Dermis microvascular lymphatic vessel endothelial cell (primary cell): Measurements from ENCODE around the gene C22orf23. TPM values are rescaled to one million over a fixed set of nuclear protein-coding genes. Genes with fewer than 3 reads are reported as not detected.
A peak's percentile ranks its signal among the peaks of the same experiment; 100 is the strongest.
"Not testable (repeated sequence)": the region's sequence is repeated elsewhere in the genome, so short reads cannot be mapped to it uniquely, and the experiment has no call there.

Experiments used
- DNase-seq, 2 donors: peaks; one replicate each; pipeline versions ENCODE4 v3.0.0 to v3.0.0-alpha.2; 2010; ENCODE audit warnings: low read depth in 2 of 2
- total RNA-seq: library from RNA; depleted of rRNA; stranded (reverse); fragments of >200 nt; gene quantifications from 2 replicates; pipeline ENCODE4 v1.2.1, GENCODE V29; 2014

The C22orf23 gene
- total RNA-seq, 1 donor from 2014 or later: under 0.01 TPM

DNA sequence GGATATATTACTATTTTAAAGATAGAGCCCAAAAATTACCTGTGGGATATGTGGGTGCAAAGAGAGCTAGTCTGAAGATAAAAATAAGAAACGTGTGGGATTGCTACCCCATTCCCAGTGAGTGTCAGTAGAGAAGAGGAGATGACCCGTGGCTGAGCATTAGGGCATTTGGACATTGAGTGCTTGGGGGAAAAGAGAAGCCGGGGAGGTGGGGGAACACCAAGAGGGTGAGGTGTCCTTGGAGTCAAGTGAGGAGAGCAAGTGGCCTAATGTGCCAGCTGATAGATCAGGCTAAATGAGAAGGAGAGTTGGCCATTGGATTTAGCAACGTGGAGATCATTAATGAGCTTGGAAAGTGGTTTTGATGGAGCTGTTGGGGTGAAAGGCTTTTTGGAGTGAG, 1.3 kb upstream of the C22orf23 start:
- no peak for DNase-seq

GRCh38 chr22:37953062-37953436, 352 bp downstream of the C22orf23 start:
- DNase-seq: no peak

- DNase-seq: not testable (repeated sequence)
Measured at GRCh38 chr22:37952629-37953028, 772 bp downstream of the C22orf23 start.

- no peak for DNase-seq
Measured at GRCh38 chr22:37951305-37951704, 2.1 kb downstream of the C22orf23 start.

DNA sequence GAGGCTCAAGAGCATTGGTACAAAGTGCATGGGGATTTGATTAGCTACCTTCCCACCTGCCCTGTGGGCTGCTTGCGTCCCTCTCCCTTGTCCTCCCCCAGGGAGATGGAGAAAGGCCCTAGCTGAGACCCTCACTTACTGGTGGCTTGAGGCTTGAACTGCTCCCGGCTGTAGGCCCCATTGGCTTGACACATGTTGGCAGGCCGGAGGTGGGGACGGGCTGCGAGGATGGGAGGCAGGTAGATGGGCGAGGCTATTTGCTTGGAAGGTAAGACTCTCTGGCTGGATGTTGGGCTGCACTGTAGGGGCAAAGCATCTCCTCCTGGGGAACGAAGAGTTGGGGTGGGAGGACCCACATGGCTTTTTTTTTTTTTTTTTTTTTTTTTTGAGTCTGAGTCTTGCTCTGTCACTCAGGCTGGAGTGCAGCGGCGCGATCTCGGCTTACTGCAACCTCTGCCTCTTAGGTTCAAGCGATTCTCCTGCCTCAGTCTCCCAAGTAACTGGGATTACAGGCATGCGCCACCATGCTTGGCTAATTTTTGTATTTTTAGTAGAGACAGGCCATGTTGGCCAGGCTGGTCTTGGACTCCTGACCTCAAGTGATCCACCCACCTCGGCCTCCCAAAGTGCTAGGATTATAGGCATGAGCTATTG, 6.1 kb downstream of the C22orf23 start:
- DNase-seq: not testable (repeated sequence)

DNA sequence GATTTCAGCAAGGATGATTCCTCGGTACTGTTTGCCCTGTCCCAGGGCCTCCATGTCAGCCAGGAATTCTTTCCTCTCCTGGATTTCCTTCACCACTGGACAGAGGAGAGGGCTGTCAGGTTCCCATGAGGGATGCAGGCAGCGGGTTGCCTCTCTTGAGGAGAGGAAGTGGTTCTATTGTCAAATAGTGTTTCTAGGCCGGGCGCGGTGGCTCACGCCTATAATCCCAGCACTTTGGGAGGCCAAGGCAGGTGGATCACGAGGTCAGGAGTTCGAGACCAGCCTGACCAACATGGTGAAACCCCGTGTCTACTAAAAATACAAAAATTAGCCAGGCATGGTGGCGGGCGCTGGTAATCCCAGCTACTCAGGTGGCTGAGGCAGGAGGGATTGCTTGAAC, 9.0 kb downstream of the C22orf23 start:
- not testable (repeated sequence) for DNase-seq

DNA sequence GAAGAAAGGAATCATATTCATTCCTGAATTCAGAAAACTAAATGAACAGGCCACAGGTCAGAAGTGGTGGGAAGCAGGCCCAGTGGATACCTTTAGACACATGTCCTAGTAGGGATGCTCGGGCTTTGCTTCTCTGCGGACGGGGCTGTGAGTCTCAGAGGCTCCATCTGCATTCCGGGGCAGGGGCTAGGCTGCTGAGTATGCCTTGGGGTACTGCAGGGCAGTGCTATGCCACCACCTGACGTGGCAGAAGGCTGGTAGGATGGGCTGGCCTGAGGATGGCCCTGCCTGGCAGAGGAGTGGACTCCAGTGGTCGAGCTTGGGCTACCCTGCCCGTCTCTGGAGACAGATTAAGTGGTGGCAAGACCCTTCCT, 9.6 kb downstream of the C22orf23 start:
- DNase-seq: no peak

GRCh38 chr22:37943136-37943824, 10.1 kb downstream of the C22orf23 start:
- DNase-seq: no peak

GRCh38 chr22:37942133-37942532, 11.3 kb downstream of the C22orf23 start:
- no peak for DNase-seq

- peak in 1 of 2 donors; percentile 35 for DNase-seq
Measured at GRCh38 chr22:37940698-37941376, 12.6 kb downstream of the C22orf23 start.

- peak; percentile 81 to 94 for DNase-seq
Measured at GRCh38 chr22:37933711-37934376, 19.6 kb downstream of the C22orf23 start.

DNA sequence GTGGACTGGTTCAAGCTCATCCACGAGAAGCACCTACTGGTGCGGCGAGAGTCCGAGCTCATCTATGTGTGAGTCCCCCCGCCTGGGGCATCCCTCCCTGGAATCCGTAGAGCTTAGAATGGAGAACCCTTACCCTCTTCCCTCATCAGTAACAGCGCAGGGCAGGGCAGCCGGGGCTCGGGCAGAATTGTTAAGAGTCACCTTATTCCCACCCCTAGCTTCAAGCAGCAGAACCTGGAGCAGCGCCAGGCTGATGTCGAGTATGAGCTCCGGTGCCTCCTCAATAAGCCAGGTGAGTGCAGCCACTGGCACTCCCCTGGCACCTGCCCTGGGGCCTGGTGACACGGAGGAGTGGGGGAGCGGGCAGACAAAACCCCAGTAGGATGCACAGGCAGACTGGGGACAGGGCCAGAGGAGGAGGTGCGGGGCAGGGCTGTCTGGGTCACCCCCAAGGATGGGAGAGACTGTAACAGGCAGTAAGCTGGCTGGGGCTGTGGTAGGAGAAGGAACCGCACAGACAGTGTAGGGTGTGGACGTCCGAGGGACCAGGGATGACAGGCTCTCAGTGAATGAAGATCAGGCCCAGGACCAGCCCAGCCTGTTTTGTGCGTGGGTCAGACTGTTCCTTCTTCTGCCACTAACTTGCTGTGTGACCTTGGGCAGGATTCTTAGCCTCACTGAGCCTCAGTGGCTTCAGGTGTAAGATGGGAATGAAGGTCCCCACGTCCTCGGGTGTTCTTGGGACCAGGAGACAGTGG, 20.4 kb downstream of the C22orf23 start:
- DNase-seq: no peak

GRCh38 chr22:37932401-37932800, 21.0 kb downstream of the C22orf23 start:
- DNase-seq: no peak

DNA sequence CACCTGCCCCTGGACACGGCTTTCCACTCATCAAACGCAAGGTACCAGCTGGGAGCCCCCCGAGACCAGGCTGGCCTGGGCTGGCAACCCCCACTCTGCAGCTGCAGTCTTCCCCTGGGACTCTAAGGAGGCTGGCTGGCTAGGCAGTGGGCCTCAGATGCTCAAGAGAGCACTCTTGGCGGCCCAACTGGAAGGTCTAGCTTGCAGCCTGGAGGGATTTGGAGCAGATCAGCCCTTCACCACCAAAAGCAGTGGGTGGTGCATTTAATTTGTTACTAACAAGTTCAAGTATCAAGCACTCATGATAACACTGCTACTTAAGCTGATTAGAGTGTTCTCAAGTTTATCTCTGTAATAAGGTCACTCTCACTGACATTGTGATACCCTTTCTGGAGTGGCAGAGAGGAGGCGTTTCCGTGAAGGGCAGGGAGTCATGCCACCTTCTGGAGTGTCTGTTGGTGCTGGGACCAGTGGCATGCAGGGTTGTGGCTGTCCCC, 21.5 kb downstream of the C22orf23 start:
- no peak for DNase-seq

- DNase-seq: peak in 1 of 2 donors; percentile 52
Measured at GRCh38 chr22:37930952-37931440, 22.4 kb downstream of the C22orf23 start.

DNA sequence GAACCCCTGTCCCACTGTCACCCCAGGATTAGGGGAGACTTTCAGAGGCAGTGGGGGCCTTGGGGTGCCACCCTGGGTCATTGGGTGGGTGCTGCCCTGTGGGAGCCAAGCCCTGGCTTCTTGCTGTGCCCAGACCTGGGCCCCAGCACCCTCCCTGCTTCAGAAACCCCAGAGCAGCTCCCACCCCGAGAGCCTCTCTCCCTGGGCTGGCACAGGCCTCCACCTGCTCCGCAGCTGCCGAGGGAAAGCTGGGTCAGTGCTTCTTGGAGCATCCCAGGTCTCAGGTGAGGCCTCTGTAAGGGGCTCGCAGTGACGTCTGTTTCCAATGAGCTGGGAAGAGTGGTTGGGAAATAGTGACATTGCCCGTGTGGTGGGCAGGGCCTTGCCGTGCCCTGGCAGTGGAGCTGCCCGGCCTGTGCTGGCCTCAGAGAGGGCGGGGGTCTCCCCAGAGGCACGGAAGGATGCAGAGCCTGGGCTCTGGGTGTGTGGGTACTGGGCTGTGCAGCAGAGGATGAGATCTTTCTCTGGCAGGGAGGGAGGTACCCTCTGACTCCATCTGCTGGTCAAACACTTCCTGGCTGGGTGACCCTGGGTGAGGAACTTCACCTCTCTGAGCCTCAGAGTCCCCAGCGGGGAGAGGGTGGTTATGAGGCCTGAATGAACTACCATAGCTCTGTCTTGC, 23.0 kb downstream of the C22orf23 start:
- DNase-seq: peak in 1 of 2 donors; percentile 48

DNA sequence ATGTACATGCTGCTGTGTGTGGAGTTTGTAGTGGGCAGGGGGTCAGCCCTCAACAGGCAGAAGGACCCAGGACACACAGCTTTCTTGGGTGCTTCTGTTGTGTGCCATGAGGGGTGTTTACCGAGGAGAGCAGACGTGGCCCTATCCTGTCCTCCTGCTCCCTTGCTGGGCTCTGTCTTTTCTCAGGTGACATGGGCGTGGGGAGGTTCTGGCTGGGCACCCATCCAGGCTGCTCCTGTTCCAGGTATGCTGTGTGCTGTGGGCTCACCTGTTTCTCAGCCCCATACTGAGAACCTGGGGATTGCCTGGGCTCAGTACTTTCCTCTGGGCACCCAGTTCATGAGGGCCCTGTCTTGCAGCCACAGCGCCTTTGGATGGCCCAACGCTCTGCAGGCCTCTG, 24.0 kb downstream of the C22orf23 start:
- no peak for DNase-seq

- no peak for DNase-seq
Measured at GRCh38 chr22:37927637-37927936, 25.8 kb downstream of the C22orf23 start.

- no peak for DNase-seq
Measured at GRCh38 chr22:37926771-37927636, 26.4 kb downstream of the C22orf23 start.

DNA sequence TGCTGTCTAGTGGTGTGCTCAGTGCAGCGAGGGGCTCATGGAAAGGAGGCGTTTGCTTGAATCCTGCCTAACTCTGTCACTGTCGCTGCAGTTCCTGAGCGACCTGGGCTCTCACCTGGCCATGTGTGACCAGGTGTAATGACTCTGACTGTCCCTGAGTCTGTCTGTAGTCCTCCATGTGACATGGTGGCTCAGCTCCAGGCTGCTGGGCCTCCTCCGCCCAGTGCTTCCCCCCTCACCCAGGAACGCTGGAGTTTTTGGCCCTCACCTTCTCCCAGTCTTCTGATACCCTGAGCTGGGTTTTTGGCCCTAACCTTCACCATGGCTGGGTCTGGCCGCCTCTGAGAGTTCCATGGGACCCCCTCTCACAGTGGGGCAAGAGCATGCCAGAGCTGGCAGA, 27.0 kb downstream of the C22orf23 start:
- no peak for DNase-seq
